HG02885 (cell line): ENCODE results near the gene RPS14.
A peak's percentile ranks its signal among the peaks of the same experiment; 100 is the strongest.
"Not testable (repeated sequence)": the region's sequence is repeated elsewhere in the genome, so short reads cannot be mapped to it uniquely, and the experiment has no call there.

Experiments used
- ATAC-seq: cut with Tn5 transposase; IDR thresholded peaks from one replicate; pipeline ENCODE4 v1.9.1; 2021; ENCODE audit warnings: mild to moderate bottlenecking; ENCODE audit not compliant: unreplicated experiment, poor library complexity

Gene RPS14

GRCh38 chr5:150447188-150447587, 2.4 kb downstream of the RPS14 start:
- no peak for ATAC-seq

GRCh38 chr5:150446583-150446982, 3.0 kb downstream of the RPS14 start:
- no peak for ATAC-seq

GRCh38 chr5:150446088-150446487, 3.5 kb downstream of the RPS14 start:
- ATAC-seq: no peak

- no peak for ATAC-seq
Observed at GRCh38 chr5:150444770-150445169, 4.8 kb downstream of the RPS14 start.

- ATAC-seq: no peak
Observed at GRCh38 chr5:150443242-150444075, 6.1 kb downstream of the RPS14 start.

GRCh38 chr5:150442699-150443080, 6.8 kb downstream of the RPS14 start:
- no peak for ATAC-seq

- ATAC-seq: no peak
Observed at GRCh38 chr5:150441813-150442698, 7.5 kb downstream of the RPS14 start.

GRCh38 chr5:150440948-150441812, 8.4 kb downstream of the RPS14 start:
- no peak for ATAC-seq

GRCh38 chr5:150438873-150439546, 10.5 kb downstream of the RPS14 start:
- no peak for ATAC-seq

- ATAC-seq: peak; percentile 90
Observed at GRCh38 chr5:150436141-150436680, 13.3 kb downstream of the RPS14 start.

- no peak for ATAC-seq
Observed at GRCh38 chr5:150434464-150434863, 15.1 kb downstream of the RPS14 start.

GRCh38 chr5:150431574-150431973, 18.0 kb downstream of the RPS14 start:
- ATAC-seq: no peak

- ATAC-seq: no peak
Observed at GRCh38 chr5:150431048-150431447, 18.5 kb downstream of the RPS14 start.

GRCh38 chr5:150429410-150429873, 20.1 kb downstream of the RPS14 start:
- peak; percentile 55 for ATAC-seq

- no peak for ATAC-seq
Observed at GRCh38 chr5:150428978-150429377, 20.6 kb downstream of the RPS14 start.

GRCh38 chr5:150428106-150428876, 21.2 kb downstream of the RPS14 start:
- no peak for ATAC-seq

GRCh38 chr5:150426165-150426564, 23.4 kb downstream of the RPS14 start:
- ATAC-seq: not testable (repeated sequence)

GRCh38 chr5:150422758-150423157, 26.8 kb downstream of the RPS14 start:
- no peak for ATAC-seq

GRCh38 chr5:150422075-150422474, 27.5 kb downstream of the RPS14 start:
- no peak for ATAC-seq
